22Rv1 (cell line): Measurements from ENCODE around the gene HERC3.

Experiments
- H3K27ac ChIP-seq: fragments of 450-650 bp; 2 replicates; pipeline ENCODE4 v1.5.1; 2017
- ZFX ChIP-seq: fragments of 450-650 bp; IDR thresholded peaks from 2 replicates; pipeline ENCODE4 v1.6.1; 2017; ENCODE audit warnings: antibody characterized with exemption, borderline replicate concordance
- TF ChIP-seq, protein P1 (sequence below): fragments of 450-650 bp; IDR thresholded peaks from 2 replicates; pipeline ENCODE4 v1.5.1; 2017; ENCODE audit warnings: mild to moderate bottlenecking

The HERC3 gene

DNA sequence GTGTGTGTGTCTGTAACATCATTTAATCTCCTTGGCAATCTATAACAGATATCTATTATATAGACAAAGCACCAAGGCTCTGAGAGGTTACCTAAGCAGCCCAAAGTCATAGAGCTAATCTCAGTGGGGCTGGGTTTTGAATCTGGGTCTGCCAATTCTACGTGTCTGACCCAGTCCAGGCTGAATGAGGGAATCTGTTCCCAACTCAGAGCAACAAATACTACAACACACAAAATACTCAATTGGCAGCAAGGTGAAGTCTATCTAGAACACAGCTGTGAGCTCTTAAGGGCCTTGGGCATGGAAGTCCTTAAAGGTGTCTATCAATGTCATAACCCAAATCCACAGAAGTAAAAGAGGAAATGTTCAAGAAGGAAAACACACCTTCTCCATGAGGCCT lies 152.9 kb downstream of the HERC3 start:
- no peak overlapping the region for H3K27ac ChIP-seq
- TF ChIP-seq ZFX = no peak
- TF ChIP-seq, protein P1, sequence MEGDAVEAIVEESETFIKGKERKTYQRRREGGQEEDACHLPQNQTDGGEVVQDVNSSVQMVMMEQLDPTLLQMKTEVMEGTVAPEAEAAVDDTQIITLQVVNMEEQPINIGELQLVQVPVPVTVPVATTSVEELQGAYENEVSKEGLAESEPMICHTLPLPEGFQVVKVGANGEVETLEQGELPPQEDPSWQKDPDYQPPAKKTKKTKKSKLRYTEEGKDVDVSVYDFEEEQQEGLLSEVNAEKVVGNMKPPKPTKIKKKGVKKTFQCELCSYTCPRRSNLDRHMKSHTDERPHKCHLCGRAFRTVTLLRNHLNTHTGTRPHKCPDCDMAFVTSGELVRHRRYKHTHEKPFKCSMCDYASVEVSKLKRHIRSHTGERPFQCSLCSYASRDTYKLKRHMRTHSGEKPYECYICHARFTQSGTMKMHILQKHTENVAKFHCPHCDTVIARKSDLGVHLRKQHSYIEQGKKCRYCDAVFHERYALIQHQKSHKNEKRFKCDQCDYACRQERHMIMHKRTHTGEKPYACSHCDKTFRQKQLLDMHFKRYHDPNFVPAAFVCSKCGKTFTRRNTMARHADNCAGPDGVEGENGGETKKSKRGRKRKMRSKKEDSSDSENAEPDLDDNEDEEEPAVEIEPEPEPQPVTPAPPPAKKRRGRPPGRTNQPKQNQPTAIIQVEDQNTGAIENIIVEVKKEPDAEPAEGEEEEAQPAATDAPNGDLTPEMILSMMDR = no peak

- no peak for TF ChIP-seq ZFX
- TF ChIP-seq, protein P1 = no peak
- no peak overlapping the region for H3K27ac ChIP-seq
Observed at GRCh38 chr4:88745581-88746163, 153.4 kb downstream of the HERC3 start.

- no peak overlapping the region for H3K27ac ChIP-seq
- no peak for TF ChIP-seq ZFX
- TF ChIP-seq, protein P1 = no peak
Observed at GRCh38 chr4:88746206-88746605, 153.9 kb downstream of the HERC3 start.

GRCh38 chr4:88747351-88747750 lies 155.1 kb downstream of the HERC3 start:
- no peak overlapping the region for H3K27ac ChIP-seq
- no peak for TF ChIP-seq ZFX
- TF ChIP-seq, protein P1 = no peak

- no peak overlapping the region for H3K27ac ChIP-seq
- TF ChIP-seq, protein P1 = no peak
- TF ChIP-seq ZFX = no peak
Observed at GRCh38 chr4:88750369-88750768, 158.1 kb downstream of the HERC3 start.

DNA sequence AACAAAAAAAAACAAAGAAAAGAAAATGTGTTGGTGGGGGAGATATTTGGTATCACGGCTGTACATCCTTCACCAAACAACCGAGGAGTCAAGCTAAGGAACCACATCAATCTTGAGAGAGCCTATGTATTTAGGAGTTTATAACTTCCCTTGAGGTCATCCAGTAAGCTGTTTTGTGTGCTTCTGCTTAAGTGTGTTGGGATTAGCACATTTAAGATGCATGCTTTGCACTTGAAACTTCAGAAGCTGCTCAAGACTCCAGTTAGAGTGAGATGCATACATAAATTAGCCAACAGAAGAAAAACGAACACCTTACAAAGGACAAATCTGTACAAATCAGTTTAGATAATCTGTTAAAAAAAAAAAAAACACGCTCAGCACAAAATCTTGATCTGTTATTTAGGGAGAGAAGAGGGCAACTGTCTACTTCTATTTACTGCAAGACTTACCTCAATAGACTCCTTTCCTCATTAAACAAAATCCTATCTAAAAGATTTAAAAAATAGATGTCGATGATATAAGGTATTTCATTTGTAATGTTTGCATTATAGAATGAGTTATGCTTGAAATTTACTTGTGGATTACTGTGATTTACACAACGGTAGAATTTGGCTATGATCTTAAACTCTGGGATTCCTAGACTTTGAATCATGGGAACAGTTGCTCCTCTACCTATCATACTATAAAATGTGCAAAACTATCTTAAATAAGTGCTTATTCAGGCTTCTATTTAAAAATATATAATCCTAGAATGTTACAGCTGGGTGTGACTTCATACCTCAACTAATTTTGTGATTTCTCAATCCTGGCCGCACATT lies 159.2 kb downstream of the HERC3 start:
- H3K27ac ChIP-seq = no peak overlapping the region
- TF ChIP-seq, protein P1 = no peak
- TF ChIP-seq ZFX = no peak

GRCh38 chr4:88752076-88752463 lies 159.8 kb downstream of the HERC3 start:
- TF ChIP-seq ZFX = no peak
- TF ChIP-seq, protein P1 = no peak
- no peak overlapping the region for H3K27ac ChIP-seq
